ENCODE data around the gene EPHA6. TPM values are rescaled to one million over a fixed set of nuclear protein-coding genes. Genes with fewer than 3 reads are reported as not detected.

The EPHA6 gene
- total RNA-seq, 1 experiment from 2014 or later = 0.61 TPM

DNA sequence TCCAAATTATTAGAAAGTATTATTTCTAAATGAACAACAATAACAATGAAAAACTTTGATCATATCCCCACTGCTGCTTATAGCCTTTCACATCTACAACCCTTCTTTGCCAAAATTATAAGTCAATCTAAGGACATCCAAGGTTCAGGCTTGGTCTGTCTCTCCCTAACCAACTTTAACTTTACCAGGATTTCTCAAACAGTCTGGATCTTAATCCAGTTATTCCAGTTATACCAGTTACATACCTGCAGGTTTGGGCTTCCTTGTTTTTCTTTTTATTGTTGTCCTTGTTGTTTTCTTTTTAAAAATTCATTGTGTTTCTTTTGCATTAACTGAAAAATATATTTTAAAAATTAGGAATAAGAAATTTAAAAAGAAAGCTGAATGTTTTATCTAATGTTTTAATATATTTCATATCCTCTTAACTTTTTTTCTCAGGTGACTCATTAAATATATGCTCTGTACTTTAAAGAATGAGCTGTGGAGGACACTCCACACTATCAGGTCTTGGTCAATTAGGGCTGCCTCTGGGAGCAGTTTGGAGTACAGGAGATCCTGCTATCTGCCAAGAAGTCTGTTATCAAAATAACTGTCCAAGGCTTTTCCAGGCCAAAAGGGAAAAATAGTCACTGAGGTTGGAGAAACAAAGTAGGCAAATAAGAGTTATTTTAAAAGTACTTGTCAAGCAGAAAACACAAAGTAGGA is 421.4 kb downstream of the EPHA6 start:
- Histone ChIP-seq H3T11ph (ENCODE audit: low read length) (no peak overlapping the region), H3K23ac (ENCODE audit: insufficient read length, low read depth, low read length) (no peak overlapping the region), H3K79me2 (ENCODE audit: insufficient read depth, low read length) (no peaks in the 10 kb centered on the region), H3K14ac (ENCODE audit: insufficient read depth, low read length) (no peak overlapping the region), H3K27ac (ENCODE audit: insufficient read length, low read depth, low read length) (no peak overlapping the region), H3K4ac (ENCODE audit: low read depth, low read length) (no peak overlapping the region), H3K23me2 (ENCODE audit: insufficient read length, low read depth, low read length, poor library complexity, severe bottlenecking) (no peaks in the 10 kb centered on the region), H3K4me1 (ENCODE audit: insufficient read depth, low read length) (no peaks in the 10 kb centered on the region), H2AK5ac (ENCODE audit: insufficient read length, low read length) (no peak overlapping the region), H2BK120ac (ENCODE audit: low read depth, low read length, poor library complexity, severe bottlenecking) (no peak overlapping the region), H3K27me3 (ENCODE audit: insufficient read depth, low read length) (no peaks in the 10 kb centered on the region), H2BK15ac (ENCODE audit: low read depth, low read length) (no peak overlapping the region), H2BK12ac (ENCODE audit: insufficient read length, low read depth, low read length) (no peak overlapping the region), H4K91ac (ENCODE audit: insufficient read length, low read depth, low read length) (no peak overlapping the region), H3K4me2 (ENCODE audit: insufficient read depth, insufficient read length, low read length) (no peak overlapping the region), H3K9ac (ENCODE audit: extremely low read depth, insufficient read length, low read length) (no peak overlapping the region), H2AFZ (ENCODE audit: low read length) (no peak overlapping the region), H3K18ac (ENCODE audit: insufficient read length, low read depth, low read length) (no peak overlapping the region), H4K20me1 (ENCODE audit: control insufficient read depth, insufficient read depth, insufficient read length) (no peaks in the 10 kb centered on the region), H3K79me1 (ENCODE audit: insufficient read depth, low read depth, low read length, poor library complexity, severe bottlenecking) (no peaks in the 10 kb centered on the region), H2BK20ac (ENCODE audit: low read depth, low read length, poor library complexity, severe bottlenecking) (no peak overlapping the region), H3K9me3 (ENCODE audit: control insufficient read depth, low read depth, low read length) (no peaks in the 10 kb centered on the region), H3K56ac (ENCODE audit: insufficient read length, low read depth, low read length) (no peak overlapping the region), H4K8ac (replicated peaks; ENCODE audit: insufficient read length, low read depth, low read length) (no peak overlapping the region), H4K5ac (ENCODE audit: insufficient read length, low read depth, low read length) (no peak overlapping the region), H2BK5ac (ENCODE audit: insufficient read length, low read length) (no peak overlapping the region)
- TF ChIP-seq, protein P1, sequence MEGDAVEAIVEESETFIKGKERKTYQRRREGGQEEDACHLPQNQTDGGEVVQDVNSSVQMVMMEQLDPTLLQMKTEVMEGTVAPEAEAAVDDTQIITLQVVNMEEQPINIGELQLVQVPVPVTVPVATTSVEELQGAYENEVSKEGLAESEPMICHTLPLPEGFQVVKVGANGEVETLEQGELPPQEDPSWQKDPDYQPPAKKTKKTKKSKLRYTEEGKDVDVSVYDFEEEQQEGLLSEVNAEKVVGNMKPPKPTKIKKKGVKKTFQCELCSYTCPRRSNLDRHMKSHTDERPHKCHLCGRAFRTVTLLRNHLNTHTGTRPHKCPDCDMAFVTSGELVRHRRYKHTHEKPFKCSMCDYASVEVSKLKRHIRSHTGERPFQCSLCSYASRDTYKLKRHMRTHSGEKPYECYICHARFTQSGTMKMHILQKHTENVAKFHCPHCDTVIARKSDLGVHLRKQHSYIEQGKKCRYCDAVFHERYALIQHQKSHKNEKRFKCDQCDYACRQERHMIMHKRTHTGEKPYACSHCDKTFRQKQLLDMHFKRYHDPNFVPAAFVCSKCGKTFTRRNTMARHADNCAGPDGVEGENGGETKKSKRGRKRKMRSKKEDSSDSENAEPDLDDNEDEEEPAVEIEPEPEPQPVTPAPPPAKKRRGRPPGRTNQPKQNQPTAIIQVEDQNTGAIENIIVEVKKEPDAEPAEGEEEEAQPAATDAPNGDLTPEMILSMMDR (conservative IDR thresholded peaks at IDR 0.05) = no peak
- DNase-seq = no peak
- H3K36me3 Mint-ChIP-seq (ENCODE audit: insufficient read depth in 1 of 3, low read depth in 3 of 3) = peaks cover 0 to 7% (median 5%) of the 10 kb centered on the region in 3 experiments; a peak in 3 of 7 replicates
- no peak overlapping the region for H3K27ac Mint-ChIP-seq
- H3K9me3 Mint-ChIP-seq = peaks cover 0 to 7% of the 10 kb centered on the region in 2 experiments; a peak in 4 of 5 replicates
- H3K27me3 Mint-ChIP-seq (ENCODE audit: low read depth) = no peaks in the 10 kb centered on the region
- H3K4me3 Mint-ChIP-seq = no peak overlapping the region
- H3K4me1 Mint-ChIP-seq = peaks cover 3 to 10% of the 10 kb centered on the region in 2 experiments; a peak in 2 of 4 replicates
